Endothelial cell of umbilical vein (primary cell): ENCODE results near the gene NELFCD.

Experiments
- EZH2 ChIP-seq: IDR thresholded peaks from 2 replicates; pipeline ENCODE4 v1.6.1; 2012; ENCODE audit warnings: borderline replicate concordance, low read depth, mild to moderate bottlenecking, moderate library complexity, low read length, inconsistent platforms; ENCODE audit not compliant: severe bottlenecking
- GATA2 ChIP-seq: IDR thresholded peaks from 2 replicates; pipeline ENCODE4 v1.7.0; 2011; ENCODE audit warnings: low read depth, mild to moderate bottlenecking, moderate library complexity, mixed read lengths, low read length; ENCODE audit not compliant: insufficient read length, insufficient read depth
- MYC ChIP-seq: IDR thresholded peaks from one replicate; pipeline ENCODE4 v1.6.1; 2011; ENCODE audit warnings: mild to moderate bottlenecking, low read depth, low read length
- POLR2A ChIP-seq: IDR thresholded peaks from 2 replicates; pipeline ENCODE4 v1.6.1; 2012; ENCODE audit warnings: low read depth, mild to moderate bottlenecking, control low read depth, low read length
- POLR2AphosphoS5 ChIP-seq: IDR thresholded peaks from 2 replicates; pipeline ENCODE4 v1.6.1; 2012; ENCODE audit warnings: low read depth, mild to moderate bottlenecking, control low read depth, low read length, moderate library complexity; ENCODE audit not compliant: insufficient read depth
- TF ChIP-seq, protein P1 (sequence below), 2 donors: IDR thresholded peaks; 1 replicate in 1 of 2; 2 replicates in 1 of 2; pipeline ENCODE4 v1.5.1; 2011; ENCODE audit warnings: low read length in 2 of 2, mild to moderate bottlenecking in 2 of 2, moderate library complexity in 2 of 2, control low read depth in 1 of 2, inconsistent platforms in 1 of 2, low read depth in 1 of 2; ENCODE audit not compliant: insufficient read depth in 1 of 2; ENCODE audit errors: extremely low read depth in 1 of 2

DNA sequence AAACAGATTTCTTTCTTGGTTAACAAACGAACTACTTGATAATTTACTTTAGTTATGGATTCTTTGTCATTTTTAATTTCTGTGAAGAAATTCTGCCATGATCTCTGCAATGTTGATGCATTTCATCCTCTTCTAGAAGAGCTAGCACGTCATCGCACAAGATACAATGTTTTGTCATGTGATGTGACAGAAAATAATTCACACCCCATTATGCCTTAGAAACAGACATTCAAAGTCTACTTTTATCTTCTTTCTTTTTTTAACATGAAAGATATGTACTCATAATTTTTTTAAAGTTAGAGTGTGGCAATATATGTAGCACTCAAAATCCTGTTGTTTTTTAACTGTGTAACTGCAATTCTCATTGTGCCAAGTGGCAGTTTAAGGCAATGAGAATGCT, 39.6 kb upstream of the NELFCD start:
- TF ChIP-seq EZH2 (no peak), POLR2A (no peak), GATA2 (no peak), MYC (no peak), POLR2AphosphoS5 (no peak)
- TF ChIP-seq, protein P1, sequence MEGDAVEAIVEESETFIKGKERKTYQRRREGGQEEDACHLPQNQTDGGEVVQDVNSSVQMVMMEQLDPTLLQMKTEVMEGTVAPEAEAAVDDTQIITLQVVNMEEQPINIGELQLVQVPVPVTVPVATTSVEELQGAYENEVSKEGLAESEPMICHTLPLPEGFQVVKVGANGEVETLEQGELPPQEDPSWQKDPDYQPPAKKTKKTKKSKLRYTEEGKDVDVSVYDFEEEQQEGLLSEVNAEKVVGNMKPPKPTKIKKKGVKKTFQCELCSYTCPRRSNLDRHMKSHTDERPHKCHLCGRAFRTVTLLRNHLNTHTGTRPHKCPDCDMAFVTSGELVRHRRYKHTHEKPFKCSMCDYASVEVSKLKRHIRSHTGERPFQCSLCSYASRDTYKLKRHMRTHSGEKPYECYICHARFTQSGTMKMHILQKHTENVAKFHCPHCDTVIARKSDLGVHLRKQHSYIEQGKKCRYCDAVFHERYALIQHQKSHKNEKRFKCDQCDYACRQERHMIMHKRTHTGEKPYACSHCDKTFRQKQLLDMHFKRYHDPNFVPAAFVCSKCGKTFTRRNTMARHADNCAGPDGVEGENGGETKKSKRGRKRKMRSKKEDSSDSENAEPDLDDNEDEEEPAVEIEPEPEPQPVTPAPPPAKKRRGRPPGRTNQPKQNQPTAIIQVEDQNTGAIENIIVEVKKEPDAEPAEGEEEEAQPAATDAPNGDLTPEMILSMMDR (IDR thresholded peaks at IDR 0.05; ENCODE audit: extremely low read depth in 1 of 2, insufficient read depth in 1 of 2, low read depth in 1 of 2, low read length in 2 of 2): no peak
